Head of caudate nucleus (tissue), 42 donors: Measurements from ENCODE around the gene AATF.

Experiments
- DNase-seq, 42 donors: peaks; one replicate each; pipeline versions ENCODE4 v3.0.0 to v3.0.0-alpha.2; 2020 to 2021; ENCODE audit warnings: mixed read lengths in 7 of 42
- intact Hi-C: fragments of 100-400 bp; cut with DNase I; formaldehyde crosslinking; loops from one replicate; pipeline ENCODE4 v1.15.0; 2022

AATF gene

DNA sequence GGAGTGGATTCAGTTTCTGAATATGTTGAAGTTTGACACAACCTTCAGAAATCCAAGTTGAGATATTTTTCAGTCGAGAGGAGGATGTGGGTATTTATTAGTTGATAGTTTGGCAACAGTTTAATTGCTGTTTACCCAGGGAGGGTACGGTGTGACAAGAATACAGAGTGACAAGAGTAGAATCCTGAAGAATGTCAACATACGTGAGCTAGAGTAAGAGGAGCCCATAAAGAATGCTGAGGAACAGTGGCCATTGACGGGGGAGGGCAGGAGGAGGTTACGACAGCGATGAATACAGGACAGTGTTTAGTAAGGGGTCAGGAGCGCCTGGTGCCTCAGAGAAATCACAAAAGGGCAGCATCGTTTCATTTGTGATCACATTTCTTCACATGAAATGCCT is 76.5 kb downstream of the AATF start:
- intact Hi-C loops, result no loop called here
- no peak for DNase-seq

DNA sequence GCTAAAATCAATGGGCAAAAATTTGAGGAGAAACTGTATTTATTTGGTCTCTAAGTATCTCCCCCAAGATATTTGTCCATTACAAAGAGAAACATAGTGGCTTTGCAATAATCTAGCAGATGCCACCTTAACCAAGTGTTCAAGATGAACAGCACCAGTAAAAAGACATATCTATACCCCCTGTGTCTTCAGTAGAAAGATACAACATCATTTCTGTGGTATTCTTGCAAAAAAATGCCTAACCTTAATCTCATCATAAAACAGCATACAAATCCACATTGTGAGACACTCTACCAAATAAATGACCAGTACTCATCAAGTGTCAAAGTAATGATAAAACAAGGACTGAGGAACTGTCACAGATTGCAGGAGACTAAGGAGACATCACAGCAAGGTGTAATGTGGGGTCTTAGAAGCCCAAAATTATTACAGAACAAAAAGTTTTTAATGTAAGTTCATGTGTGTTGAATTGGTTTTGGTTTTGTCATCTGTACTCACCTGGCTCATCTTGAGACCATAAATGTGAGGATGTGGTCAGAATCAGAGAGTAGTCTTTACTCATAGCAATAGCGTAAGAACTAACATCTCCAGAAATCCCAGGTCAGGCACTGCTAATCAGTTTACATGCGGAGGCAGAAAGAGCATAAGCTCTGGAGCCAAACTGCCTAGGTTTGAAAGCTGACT is 77.2 kb downstream of the AATF start:
- intact Hi-C loops, result no loop called here
- no peak for DNase-seq

DNA sequence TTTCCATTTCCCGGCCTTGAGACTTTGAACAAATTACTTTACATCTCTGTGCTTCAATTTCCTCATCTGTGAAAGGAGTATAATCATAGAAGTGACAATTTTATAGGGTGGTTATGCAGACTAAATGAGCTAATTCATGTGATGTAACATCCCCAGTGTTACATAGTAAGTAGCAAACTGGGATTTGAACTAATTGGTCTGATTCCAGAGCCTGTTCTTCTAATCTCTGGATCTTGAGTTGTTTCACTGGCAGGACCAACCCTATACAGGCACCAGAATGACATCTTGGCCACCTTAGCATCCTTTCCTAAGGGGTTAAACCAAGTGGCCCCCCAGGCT is 77.7 kb downstream of the AATF start:
- intact Hi-C loops, result no loop called here
- no peak for DNase-seq

DNA sequence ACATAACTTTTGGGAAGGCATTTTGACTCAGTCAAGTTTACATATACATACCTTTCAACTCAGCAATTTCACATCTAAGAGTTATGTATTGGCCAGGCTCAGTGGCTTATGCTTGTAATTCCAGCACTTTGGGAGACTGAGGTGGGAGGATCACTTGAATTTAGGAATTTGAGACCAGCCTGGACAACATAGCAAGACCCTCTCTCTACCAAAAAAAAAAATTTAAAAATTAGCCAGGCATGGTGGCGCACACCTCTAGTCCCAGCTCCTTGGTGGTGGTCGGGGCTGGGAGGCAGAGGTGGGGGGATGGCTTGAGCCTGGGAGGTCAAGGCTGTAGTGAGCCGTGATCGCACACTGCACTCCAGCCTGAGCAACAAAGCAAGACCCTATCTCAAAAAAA is 79.3 kb downstream of the AATF start:
- no peak for DNase-seq
- intact Hi-C loops, result no loop called here

DNA sequence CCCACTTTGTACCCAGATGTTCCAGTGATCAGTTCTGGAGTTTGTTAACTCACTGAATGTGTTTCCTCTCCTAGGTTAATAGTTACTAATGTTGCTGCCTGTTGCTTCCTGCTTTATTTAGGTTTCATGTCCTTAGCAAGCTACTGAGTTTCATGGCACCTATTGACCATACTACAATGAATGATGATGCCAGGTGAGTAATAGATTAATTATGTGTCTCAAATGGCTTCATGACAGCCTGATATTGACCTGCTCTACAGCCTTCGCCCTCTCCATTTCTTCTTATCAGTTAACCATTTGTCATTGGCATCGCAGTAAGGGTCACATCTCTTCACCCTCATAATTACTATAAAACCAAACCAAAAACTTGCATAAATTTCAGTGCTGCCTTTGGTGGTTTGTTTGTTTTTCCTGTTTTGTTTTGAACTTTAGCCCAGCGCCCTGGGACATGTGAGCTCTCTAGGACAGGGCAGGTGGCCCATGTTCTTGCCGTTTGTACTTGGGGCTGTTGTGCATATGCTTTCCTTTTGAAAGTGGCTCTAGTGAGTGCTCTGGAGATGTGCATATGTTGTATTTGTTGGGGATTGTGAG is 82.8 kb downstream of the AATF start:
- intact Hi-C loops, result no loop called here
- DNase-seq, result no peak

DNA sequence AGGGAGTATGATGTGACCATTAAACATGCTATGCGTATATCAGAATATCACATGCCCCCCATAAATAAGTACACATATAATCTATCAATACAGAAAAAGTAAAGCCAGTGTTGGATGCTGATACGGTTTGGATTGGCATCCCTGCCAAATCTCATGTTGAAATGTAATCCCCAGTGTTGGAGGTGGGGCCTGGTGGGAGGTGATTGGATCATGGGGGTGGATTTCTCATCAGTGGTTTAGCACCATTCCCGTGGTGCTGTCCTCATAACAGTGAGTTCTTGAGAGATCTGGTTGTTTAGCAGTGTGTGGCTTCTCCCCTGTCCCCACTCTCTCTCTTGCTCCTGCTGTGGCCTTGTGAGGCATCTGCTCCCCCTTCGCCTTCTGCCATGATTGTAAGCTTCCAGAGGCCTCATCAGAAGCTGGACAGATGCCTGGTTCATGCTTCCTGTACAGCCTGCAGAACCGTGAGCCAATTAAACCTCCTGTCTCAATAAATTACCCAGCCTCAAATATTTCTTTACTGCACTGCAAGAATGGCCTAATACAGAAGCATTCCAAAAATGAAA is 88.9 kb downstream of the AATF start:
- intact Hi-C loops, result no loop called here
- peak in 12 of 42 donors; percentile 8 to 57 (median 36) for DNase-seq

DNA sequence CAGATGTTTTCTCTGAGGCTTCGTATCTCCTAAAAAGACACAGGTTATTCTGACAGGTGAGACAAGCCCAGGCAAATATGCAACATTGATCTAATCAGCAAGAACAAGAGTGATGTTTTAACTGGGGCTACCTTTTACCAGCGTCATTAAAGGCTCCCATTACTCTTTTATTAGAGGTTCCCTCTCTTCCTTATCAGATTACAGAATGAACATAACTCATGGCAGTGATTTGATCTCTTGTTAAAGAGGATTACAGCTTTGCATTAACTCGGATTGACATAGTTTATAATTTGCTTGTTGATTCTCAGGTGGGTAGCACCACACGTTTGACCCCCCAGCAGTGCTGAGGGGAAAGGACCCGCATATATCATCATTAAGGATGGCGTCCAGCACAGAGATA is 90.5 kb downstream of the AATF start:
- no peak for DNase-seq
- intact Hi-C loops, result no loop called here

DNA sequence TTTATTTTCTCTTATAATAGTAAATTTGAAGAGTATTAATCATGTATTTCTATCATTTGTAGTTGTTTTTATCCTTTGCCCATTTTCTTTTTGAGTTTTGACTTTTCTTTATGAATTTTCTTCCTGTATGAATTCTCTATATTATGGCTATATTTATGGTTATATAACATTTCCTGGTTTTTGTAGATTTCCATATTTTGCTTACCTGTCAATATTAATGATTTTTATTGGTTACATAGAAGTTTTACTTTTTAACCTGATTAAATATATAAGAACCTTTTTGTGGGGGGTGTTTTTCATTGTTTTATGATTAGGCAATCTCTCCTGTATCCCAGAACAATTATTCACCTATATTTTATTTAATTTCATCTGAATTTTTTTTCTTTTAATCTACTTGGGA is 93.2 kb downstream of the AATF start:
- intact Hi-C loops, result loop anchor here (10.0 kb wide), 1 partner anchor 87 kb away; no protein-coding TSS in a partner anchor
- no peak for DNase-seq

DNA sequence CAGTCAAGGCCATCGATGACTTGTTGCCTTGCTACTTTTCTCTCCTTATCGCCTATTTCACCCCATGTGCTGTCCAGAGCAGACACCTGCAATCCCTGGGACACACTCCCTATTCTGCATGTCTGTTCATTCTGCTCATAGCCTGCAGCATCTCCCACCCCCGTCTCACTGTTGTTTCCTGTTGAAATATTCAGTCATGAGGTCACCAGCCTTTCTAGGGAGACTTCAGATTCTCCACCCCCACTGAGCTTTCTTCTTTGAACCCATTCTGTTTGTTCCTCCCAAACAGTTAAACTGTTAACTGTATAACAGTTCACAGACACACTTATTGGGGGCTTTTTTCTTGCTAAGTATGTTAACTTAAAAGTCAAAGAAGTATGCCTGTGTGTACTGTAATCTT is 94.4 kb downstream of the AATF start:
- DNase-seq, result no peak
- intact Hi-C loops, result loop anchor here (10.0 kb wide), 1 partner anchor 88 kb away; no protein-coding TSS in a partner anchor

DNA sequence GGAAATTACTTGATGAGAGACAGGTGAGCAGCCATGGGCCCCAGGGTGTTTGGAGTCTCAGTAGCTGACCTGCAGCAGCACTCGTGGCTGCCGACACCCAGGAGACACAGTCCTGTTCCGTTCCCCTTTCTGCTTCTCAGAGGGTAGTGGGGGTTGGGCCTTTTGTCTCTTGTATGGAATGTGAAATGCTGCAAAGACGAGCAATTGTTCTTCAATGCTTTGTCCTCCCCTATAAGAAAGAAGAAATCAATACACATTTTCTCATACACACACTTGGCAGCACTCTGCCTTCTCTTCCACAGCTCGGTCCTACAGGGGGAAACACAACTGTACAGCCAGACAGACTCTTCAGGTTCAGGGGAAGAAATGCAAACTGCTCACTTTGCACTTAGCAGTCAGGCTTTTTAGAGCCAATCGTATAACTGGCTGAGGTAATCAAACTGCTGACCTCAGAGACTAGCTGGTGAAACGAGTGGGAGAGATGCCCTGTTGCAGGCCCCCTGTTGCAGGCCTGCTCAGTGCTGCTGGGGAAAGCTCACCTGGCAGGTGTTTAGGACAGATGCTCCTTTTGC is 96.7 kb downstream of the AATF start:
- intact Hi-C loops, result loop anchor here (5.0 to 10.0 kb wide), 2 partner anchors 91 to 418 kb away; no protein-coding TSS in a partner anchor
- no peak for DNase-seq

DNA sequence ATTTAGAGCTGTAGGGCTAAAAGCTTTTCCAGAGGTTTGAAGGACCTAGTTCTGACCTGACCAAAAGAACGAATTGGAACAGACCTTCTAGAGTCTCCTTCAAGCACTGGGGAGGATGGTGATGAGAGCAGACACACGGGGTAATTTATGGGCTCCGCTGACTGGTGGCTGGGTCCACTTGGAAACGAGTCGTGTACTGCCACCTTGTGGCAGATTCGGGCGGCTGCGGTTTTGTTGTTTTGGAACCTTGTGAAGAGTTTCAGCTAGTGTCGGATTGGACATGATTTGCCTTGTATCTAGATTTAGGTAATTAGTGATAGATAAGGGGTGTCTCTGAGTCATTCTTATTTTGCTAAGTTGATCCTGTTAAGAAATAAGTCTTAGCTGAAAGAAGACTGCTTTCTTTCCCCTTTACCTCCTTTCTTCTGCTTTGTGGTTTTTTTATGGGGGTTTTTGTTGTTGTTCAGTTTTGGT is 98.9 kb downstream of the AATF start:
- DNase-seq, result peak; percentile 70 to 95 (median 89)
- intact Hi-C loops, result loop anchor here (5.0 to 10.0 kb wide), 2 partner anchors 93 to 420 kb away; no protein-coding TSS in a partner anchor

DNA sequence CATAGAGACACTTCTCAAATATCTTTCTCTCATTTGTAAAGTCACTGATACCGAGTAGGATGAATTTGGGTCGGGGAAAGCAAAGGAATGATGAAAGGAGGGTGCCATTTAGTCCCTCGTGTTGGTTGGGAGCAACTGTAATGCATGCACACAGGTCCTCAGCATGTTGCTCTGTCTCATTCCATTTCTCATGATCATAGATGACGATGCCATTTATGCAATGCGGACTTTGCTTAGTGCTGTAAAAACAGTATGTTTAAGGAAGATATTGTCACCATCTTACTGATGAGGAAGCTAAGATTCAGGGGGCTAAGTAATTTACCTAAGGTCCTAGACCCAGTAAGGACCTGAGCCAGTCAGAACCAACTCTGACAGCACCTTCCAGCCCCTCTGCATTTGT is 100.1 kb downstream of the AATF start:
- intact Hi-C loops, result loop anchor here (5.0 to 10.0 kb wide), 2 partner anchors 94 to 422 kb away; no protein-coding TSS in a partner anchor
- no peak for DNase-seq

DNA sequence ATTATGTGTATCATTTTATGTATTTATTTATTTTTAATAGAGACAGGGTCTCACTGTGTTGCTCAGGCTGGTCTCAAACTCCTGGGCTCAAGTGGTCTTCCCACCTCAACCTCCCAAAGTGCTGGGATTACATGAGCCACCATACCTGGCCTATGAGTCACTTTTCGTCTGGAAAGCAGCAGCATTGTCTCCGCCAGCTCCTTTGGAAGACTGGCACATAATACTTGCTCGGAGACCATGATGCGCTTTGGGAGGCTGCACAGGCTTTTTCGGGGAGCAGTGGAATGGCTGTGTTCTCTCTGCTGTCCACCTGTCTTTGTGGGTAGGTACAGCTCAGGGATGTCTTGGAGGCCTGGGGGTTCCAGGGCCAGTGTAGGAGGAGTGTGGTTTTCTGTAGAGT is 102.2 kb downstream of the AATF start:
- peak in 5 of 42 donors; percentile 21 to 61 (median 25) for DNase-seq
- intact Hi-C loops, result no loop called here

DNA sequence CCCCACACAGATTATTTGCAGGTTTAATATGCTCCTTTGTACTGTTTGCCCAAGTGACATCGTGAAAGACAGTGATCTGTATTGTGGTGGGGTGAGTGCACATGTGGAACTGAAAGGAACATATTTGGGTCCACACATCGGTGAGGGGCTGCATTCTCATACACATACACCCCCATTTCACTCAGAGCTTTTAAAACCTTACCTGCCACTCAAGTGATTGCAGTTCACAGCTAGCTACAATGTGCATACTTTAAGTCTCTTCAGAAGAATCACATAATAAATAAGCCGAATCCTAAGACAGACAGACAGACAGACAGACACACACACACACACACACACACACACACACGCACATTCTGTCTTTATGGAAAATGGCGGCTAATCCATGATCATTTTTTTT is 102.6 kb downstream of the AATF start:
- intact Hi-C loops, result no loop called here
- DNase-seq, result no peak

DNA sequence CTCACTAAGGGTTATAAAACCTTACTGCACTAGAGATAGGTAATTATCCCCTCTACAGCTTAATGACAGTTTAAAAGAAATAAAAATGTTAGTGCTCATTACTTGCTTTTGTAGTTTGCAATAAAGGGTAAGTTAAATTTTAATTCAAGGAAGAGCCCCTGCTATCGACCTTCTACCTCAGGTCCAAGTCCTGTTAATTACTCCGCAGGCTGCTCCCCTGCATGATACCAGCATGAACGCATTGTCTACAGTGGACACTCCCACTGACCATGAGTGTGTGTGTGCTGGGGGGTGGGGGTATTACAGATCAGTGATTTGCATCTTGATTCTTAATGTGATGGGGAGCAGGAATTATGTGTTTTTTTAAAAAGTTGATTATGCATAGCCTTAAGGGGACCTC is 103.1 kb downstream of the AATF start:
- intact Hi-C loops, result no loop called here
- DNase-seq, result no peak

DNA sequence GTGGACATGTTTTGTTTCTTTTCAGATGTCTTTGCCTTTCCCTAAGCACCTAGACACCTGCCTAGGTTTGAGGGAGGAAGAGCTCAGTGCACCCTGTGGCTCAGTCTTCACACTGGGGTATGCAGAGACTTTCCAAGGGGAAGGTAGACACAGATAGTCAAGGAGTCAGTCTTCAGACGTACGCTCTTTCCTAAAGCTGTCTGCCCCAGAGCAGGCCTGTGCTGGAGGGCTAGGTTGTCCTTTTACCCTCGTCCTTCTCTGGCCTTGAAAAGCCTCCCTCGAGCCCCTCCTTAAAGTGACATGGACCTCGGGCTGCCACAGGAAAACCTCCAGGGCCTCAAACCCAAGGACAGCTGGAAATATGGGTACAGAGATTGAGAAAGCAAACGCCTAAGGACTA is 103.7 kb downstream of the AATF start:
- intact Hi-C loops, result no loop called here
- no peak for DNase-seq

DNA sequence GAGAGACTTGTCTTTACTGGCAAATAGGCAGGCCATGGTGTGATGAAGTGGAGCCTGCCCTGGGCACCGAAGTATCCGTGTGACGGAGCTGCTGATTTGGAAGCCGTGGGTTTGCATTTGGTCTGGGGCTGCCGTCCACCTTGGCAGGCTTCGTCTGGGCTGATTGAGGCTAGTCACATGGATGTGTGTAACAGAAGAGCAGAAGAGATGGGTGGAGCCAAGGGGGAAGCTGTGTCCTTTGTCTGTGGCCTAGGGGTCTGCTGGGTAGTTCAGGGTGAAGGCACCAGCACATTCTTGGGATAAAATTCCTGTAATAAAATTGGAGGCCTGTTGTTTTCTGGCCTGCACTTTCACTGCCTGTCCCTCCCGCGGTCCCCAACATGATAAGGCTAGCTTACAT is 106.1 kb downstream of the AATF start:
- peak in 1 of 42 donors; percentile 36 for DNase-seq
- intact Hi-C loops, result no loop called here

DNA sequence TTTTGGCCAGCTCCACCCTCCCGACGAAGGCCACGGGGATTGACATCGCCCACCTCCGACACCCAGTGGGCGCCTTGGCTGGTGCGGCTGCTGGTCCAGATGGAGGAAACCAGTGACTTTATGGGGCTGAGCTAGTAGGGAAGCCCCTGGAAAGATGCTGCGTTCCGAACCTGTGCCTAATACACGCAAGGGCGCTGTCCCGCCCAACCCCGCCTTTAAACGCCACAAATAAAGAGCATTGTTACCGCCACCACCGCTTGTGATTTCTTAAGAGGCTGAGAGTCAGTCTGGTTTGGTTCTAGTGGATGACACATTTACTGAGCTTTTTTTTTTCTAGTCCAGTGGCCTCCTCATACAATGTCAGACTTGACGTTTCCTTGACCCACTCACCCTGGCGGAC is 107.9 kb downstream of the AATF start:
- DNase-seq, result no peak
- intact Hi-C loops, result no loop called here

DNA sequence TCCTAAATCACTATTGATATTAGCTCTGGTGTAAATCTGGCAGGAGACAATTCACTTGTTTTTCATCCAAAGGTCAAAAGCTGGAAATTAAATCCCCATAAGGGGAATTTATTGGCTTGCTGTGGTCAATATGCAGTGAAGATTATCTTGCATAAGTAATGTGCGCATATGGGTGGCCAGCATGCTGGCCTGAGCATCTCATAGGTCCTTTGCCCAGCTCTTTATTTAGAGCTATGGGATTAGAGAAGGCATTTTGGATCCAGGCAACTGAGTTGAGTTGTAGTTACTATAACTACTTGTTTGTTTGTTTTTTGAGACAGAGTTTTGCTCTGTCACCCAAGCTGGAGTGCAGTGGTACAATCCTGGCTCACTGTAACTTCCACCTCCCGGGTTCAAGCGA is 110.7 kb downstream of the AATF start:
- intact Hi-C loops, result no loop called here
- DNase-seq, result no peak

DNA sequence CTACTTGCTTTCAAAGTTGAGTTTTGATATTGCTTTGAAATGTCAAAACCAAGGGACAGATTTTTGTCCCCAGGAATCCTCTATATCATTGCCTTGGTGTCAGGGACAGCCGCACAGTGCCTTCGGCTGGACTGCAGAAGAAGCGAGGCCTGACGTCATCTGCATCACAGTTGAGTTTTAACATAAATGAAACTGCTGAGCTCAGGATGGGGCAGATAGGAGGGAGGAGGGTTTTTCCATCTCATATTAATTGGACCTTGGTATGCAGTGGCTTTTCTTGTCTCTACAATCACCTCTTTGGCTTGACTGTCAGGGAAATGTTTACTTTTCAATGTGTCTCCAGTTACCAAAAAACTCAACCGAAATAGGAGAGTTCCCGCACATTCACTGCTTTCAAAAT is 111.3 kb downstream of the AATF start:
- no peak for DNase-seq
- intact Hi-C loops, result no loop called here
